Fibroblast of pulmonary artery (primary cell): ENCODE measurements around the gene SLC25A21.

Experiments
- DNase-seq: peaks from one replicate; pipeline ENCODE4 v3.0.0-alpha.2; 2010; ENCODE audit warnings: low read depth
- H3K4me3 ChIP-seq: replicated peaks from 2 replicates; pipeline ENCODE4 v1.5.1; 2011; ENCODE audit warnings: low read depth, mild to moderate bottlenecking, control low read depth, low read length, moderate library complexity
- TF ChIP-seq, protein P1 (sequence below): IDR thresholded peaks from 2 replicates; pipeline ENCODE4 v1.5.1; 2011; ENCODE audit warnings: mild to moderate bottlenecking, control low read depth, low read length, inconsistent platforms; ENCODE audit errors: missing control alignments

The SLC25A21 gene

DNA sequence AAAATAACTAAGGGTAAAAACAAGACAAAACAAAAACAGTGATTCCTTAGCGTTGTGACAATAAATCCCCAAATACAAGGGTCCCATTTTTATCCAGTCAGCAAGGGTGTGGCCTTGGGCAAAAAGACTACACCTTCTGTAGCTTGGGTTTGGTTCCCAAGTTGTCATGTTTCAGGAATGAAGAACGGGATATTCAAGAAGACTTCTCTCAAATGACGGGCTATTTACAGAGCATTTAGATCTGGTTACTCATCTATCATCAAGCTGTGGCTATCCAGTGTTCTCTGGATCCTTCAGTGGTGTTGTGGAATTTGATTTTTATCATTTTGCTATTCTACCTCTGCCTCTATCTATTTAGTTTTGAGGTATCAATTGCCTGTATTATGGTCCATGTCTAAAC lies 219.7 kb downstream of the SLC25A21 start:
- DNase-seq = peak; percentile 27
- H3K4me3 ChIP-seq = no peak overlapping the region
- TF ChIP-seq, protein P1, sequence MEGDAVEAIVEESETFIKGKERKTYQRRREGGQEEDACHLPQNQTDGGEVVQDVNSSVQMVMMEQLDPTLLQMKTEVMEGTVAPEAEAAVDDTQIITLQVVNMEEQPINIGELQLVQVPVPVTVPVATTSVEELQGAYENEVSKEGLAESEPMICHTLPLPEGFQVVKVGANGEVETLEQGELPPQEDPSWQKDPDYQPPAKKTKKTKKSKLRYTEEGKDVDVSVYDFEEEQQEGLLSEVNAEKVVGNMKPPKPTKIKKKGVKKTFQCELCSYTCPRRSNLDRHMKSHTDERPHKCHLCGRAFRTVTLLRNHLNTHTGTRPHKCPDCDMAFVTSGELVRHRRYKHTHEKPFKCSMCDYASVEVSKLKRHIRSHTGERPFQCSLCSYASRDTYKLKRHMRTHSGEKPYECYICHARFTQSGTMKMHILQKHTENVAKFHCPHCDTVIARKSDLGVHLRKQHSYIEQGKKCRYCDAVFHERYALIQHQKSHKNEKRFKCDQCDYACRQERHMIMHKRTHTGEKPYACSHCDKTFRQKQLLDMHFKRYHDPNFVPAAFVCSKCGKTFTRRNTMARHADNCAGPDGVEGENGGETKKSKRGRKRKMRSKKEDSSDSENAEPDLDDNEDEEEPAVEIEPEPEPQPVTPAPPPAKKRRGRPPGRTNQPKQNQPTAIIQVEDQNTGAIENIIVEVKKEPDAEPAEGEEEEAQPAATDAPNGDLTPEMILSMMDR = no peak

DNA sequence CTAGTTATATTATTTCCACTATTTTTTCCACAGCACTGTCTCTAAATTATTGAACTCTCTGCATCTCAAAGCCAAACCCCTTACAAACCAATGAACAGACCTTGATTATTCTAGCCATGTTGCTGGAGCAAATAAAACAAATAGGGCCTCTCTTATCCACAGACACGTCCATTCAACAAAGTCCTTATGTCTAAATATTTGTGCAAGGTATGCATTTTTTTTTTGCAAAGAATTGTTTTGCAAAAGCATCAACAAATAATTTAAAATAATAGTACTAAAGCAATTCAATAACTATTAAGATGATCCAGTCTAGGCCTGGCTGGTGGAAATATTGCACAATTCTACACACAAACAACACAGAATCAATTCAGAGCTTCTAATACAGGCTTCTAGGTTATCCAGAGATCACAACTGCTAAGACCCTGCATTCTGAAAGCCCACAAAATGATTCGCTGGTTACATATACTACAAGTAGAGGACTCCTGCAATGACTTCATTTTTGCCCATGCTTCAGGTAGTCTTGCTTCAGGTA lies 221.0 kb downstream of the SLC25A21 start:
- H3K4me3 ChIP-seq = no peak overlapping the region
- DNase-seq = no peak
- TF ChIP-seq, protein P1 = no peak

DNA sequence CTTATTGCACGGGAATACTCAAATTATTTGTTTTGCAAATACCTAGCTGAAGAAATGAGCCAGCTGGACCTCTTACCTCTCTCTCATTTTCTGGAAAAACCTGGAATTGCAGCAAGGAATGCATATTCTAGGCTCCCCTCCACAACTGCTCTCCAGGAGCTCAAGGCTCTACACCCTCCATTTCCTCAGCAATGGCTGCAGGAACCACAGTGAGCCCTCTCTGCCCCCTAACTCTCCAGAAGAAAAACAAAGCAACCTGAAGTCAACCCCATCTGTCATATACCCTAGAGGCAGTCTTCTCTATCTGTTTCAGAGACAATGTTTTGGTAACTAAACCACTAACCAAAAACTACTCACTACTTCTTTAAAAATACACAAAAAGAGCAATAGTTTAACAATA lies 221.6 kb downstream of the SLC25A21 start:
- no peak overlapping the region for H3K4me3 ChIP-seq
- TF ChIP-seq, protein P1 = no peak
- DNase-seq = no peak

DNA sequence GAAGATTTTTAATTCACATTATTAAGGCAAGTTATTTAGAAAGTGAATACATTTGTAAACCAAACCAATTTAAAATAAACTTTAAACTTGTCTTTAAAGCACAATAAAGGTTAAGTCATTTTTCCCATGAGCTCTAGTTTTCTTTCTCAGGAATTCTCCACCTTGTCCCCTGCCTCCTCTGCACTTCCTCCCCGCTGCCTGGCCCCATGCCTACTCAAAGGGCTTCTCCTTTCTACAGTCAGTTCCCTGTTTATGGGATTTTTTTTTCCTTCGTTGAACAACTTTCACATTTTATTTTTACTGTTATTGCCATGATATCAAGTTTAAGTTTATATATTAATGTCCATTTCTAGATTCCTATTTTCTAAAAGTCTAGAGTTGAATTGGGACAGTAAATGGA lies 223.0 kb downstream of the SLC25A21 start:
- TF ChIP-seq, protein P1 = no peak
- no peak for DNase-seq
- no peak overlapping the region for H3K4me3 ChIP-seq

DNA sequence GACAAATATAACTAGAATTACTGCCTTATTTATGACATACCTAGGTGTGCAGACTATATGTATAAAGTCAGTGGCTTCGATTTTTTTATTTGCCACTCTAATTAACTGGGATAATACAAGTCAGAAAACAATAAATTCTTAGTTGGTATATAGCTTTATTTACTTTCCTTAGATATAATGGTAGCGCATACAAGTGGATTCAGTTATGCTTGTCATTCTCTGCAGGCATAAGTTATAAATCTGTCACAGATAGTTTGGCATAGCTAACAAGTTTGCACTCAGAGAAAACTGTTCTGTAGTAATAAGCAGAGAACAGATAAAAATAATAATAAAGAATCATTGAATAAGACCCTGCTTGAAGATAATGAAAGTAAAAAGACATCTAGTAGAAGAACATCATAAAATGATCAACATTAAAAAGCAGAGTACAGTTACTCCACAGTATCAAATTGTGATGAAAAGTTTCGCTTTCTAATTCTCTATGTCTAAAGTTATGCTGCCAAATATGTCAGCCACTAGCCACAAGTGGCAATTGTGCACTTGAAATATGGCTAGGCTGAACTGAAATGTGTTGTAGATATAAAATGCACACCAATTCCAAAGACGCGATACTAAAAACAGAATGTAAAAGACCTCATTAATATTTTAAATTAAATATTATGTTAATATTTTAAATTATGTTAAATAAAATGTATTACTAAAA lies 224.1 kb downstream of the SLC25A21 start:
- TF ChIP-seq, protein P1 = no peak
- H3K4me3 ChIP-seq = no peak overlapping the region
- DNase-seq = no peak

DNA sequence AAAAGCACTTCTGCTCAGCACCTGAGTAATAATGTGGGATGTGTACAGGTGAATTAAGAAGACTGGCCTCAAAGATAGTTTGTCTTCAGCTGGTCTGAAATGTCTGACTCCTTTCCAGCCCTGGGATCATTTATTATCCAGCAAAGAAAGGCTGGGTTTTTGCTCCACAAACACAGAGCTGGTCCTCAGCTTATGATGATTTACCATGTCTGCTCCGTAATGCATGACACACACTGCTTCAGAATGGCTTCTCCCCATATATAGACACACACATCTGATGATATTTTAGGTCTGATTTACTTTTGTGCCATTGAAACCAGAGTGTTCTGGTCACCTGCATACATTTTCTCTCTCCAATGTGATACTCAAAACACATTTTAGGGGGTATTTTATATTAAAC lies 225.0 kb downstream of the SLC25A21 start:
- no peak overlapping the region for H3K4me3 ChIP-seq
- TF ChIP-seq, protein P1 = no peak
- no peak for DNase-seq

DNA sequence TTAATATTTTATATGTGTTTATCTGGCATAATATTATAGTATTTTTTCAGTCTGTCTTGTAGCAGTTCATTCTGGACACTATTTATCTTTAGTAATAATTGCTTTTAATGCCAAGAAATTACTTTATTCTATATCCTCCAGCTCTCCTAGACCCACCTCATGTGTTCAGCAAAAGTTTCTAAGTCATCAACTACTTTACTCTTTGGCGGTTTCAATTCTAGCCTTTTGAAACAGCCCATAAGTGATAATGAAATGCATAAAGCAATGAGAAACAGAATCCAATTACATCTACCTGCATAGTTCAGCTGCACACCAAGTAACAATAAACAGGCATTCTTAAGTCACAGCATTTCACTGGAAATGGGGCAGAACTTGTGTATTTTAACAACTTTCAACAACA lies 225.5 kb downstream of the SLC25A21 start:
- DNase-seq = no peak
- TF ChIP-seq, protein P1 = no peak
- no peak overlapping the region for H3K4me3 ChIP-seq
